ENCODE data around the gene PLSCR4.

DNA sequence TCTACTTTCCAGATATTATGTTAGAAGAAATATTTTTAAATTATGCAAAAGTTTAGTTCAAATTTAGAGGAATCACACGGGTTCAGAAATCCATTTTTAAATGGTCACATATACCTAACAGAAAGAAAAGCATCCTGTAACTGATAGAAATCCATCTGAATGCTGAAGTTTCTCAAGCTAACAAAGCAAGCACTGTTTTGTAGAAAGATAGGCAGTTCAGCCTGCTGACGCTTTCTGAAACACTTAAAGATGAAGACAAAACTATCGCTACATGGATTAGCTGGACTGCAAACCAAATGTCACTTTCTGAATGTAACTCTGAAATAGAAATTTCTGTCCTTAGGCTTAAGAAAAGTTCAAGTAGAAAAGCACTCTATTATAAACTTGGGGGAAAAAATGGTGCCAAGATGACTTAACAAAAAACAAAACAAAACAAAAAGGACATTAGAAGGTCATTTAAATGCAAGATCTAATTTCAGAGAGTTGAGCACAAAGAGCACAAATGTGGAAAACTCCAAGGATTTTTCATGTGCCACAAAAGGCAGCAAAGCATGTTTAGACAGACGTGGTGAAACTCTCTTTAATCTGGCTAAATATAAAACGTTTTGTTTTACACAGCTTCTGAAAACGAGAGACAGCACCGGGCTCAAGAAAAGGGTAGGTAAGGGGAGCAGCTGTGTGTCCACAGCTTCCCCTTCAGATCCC, 91.1 kb downstream of the PLSCR4 start:
- TF ChIP-seq, protein P1, sequence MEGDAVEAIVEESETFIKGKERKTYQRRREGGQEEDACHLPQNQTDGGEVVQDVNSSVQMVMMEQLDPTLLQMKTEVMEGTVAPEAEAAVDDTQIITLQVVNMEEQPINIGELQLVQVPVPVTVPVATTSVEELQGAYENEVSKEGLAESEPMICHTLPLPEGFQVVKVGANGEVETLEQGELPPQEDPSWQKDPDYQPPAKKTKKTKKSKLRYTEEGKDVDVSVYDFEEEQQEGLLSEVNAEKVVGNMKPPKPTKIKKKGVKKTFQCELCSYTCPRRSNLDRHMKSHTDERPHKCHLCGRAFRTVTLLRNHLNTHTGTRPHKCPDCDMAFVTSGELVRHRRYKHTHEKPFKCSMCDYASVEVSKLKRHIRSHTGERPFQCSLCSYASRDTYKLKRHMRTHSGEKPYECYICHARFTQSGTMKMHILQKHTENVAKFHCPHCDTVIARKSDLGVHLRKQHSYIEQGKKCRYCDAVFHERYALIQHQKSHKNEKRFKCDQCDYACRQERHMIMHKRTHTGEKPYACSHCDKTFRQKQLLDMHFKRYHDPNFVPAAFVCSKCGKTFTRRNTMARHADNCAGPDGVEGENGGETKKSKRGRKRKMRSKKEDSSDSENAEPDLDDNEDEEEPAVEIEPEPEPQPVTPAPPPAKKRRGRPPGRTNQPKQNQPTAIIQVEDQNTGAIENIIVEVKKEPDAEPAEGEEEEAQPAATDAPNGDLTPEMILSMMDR (conservative IDR thresholded peaks at IDR 0.05), result no peak
- no peak for TF ChIP-seq ZFX (IDR thresholded peaks at IDR 0.05)
